Esophagus muscularis mucosa (tissue), 4 donors: ENCODE measurements around the gene TAPT1. TPM values are rescaled to one million over a fixed set of nuclear protein-coding genes. Genes with fewer than 3 reads are reported as not detected.
"Not testable (repeated sequence)": the region's sequence is repeated elsewhere in the genome, so short reads cannot be mapped to it uniquely, and the experiment has no call there.

Experiments used
- DNase-seq: peaks from one replicate; pipeline ENCODE4 v3.0.0-alpha.2; 2017; ENCODE audit errors: extremely low spot score
- H3K27ac ChIP-seq, 4 donors: fragments of 200-600 bp; sonication (generic); replicated peaks in 1 of 4; 1 replicate in 3 of 4; 2 replicates in 1 of 4; pipeline ENCODE4 v1.5.1; 2016 to 2019; ENCODE audit warnings: mild to moderate bottlenecking in 1 of 4
- H3K27me3 ChIP-seq, 4 donors: fragments of 200-600 bp; sonication (generic); one replicate each; pipeline versions ENCODE4 v1.5.1 to v1.6.0; 2016 to 2019
- H3K36me3 ChIP-seq, 4 donors: fragments of 200-600 bp; sonication (generic); one replicate each; pipeline ENCODE4 v1.5.1; 2016 to 2019
- H3K4me1 ChIP-seq, 4 donors: fragments of 200-600 bp; sonication (generic); one replicate each; pipeline ENCODE4 v1.5.1; 2016 to 2019
- H3K4me3 ChIP-seq, 4 donors: fragments of 200-600 bp; sonication (generic); 1 replicate in 2 of 4; 2 replicates in 2 of 4; pipeline ENCODE4 v1.5.1; 2016 to 2019; ENCODE audit warnings: mild to moderate bottlenecking in 4 of 4, moderate library complexity in 1 of 4
- H3K9me3 ChIP-seq, 4 donors: fragments of 200-600 bp; sonication (generic); 1 replicate in 3 of 4; 2 replicates in 1 of 4; pipeline ENCODE4 v1.5.1; 2016 to 2019
- EP300 ChIP-seq: sonication (generic); formaldehyde crosslinking; IDR thresholded peaks from one replicate; pipeline ENCODE4 v1.6.1; 2017; ENCODE audit warnings: antibody characterized with exemption
- POLR2A ChIP-seq: fragments of 450-650 bp; IDR thresholded peaks from one replicate; pipeline ENCODE4 v1.6.1; 2017; ENCODE audit warnings: antibody characterized with exemption, moderate library complexity, mild to moderate bottlenecking, low read depth
- POLR2AphosphoS5 ChIP-seq, 2 donors: sonication (generic); formaldehyde crosslinking; IDR thresholded peaks; one replicate each; pipeline ENCODE4 v1.6.1; 2017; ENCODE audit warnings: antibody characterized with exemption in 2 of 2
- WGBS: methylation state at CpG from one replicate; pipeline ENCODE4 v1.1.5; 2018; 5-methylcytosine and 5-hydroxymethylcytosine counted together
- intact Hi-C: fragments of 100-400 bp; cut with DNase I; formaldehyde crosslinking; loops from one replicate; pipeline ENCODE4 v1.15.1; 2023
- total RNA-seq, 4 donors: library from RNA; depleted of rRNA; stranded (reverse); fragments of >200 nt; gene quantifications; one replicate each; pipeline versions ENCODE4 v1.1.0 to v1.2.1, GENCODE V29; 2016
- TF ChIP-seq, protein P1 (sequence below), 3 experiments: fragments of 200-600 bp in 2 of 3; fragments of 450-650 bp in 1 of 3; sonication (generic) in 2 of 3; IDR thresholded peaks; one replicate each; pipeline ENCODE4 v1.5.1; 2017 to 2019; ENCODE audit warnings: antibody characterized with exemption in 3 of 3, mild to moderate bottlenecking in 2 of 3, moderate library complexity in 1 of 3

The TAPT1 gene
- total RNA-seq, 4 donors from 2014 or later = 18.1 to 27.4 (median 21.6) TPM

DNA sequence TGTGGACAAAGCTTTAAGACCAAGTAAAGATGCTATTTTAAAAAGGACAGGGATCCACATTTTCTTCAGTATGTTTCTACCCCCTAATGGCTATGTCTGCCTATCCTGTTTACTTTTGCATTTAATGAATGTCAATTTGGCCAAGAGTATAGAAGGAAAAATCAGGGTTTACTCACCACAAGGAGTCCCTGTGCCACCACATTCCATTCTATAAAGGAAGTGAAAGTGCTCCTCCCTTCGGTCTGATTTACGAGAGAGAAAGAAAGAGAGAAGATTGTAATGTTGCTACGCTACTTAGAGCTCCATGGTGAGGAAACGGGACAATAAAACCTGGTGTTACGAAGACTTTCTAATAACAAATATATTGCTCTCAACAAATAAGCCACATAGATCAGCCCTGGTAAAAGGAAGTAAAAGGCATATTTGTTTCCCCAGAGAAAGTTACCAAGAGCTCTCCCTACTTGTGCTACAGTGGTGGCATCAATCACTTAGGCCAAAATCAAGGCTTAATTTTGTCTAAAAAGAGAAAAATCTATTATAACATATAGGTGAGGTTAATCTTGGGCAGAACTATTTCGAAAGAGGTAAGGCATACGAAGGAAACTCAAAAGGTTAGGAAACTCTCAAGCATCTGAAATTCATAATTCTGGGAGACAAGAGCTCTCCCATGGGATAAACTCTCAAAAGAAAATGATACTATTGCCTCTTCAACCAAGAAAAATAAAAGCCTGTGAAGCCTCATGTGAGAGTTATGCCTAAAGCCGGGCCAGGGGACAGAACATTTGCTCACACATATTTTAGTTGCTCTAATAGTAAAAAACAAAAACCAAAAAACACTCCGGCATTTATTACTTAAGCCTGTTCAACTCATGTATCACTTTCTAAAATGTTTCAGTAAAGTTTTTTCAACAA, 29.5 kb downstream of the TAPT1 start:
- H3K27ac ChIP-seq = peak overlapping the region; percentile 67 to 76 (median 70)
- peaks cover 0 to 3% (median 0%) of the 10 kb centered on the region in 4 donors for H3K36me3 ChIP-seq
- H3K9me3 ChIP-seq = no peaks in the 10 kb centered on the region
- H3K4me1 ChIP-seq = peaks cover 41 to 65% (median 57%) of the 10 kb centered on the region in 4 donors
- no peaks in the 10 kb centered on the region for H3K27me3 ChIP-seq
- TF ChIP-seq, protein P1, sequence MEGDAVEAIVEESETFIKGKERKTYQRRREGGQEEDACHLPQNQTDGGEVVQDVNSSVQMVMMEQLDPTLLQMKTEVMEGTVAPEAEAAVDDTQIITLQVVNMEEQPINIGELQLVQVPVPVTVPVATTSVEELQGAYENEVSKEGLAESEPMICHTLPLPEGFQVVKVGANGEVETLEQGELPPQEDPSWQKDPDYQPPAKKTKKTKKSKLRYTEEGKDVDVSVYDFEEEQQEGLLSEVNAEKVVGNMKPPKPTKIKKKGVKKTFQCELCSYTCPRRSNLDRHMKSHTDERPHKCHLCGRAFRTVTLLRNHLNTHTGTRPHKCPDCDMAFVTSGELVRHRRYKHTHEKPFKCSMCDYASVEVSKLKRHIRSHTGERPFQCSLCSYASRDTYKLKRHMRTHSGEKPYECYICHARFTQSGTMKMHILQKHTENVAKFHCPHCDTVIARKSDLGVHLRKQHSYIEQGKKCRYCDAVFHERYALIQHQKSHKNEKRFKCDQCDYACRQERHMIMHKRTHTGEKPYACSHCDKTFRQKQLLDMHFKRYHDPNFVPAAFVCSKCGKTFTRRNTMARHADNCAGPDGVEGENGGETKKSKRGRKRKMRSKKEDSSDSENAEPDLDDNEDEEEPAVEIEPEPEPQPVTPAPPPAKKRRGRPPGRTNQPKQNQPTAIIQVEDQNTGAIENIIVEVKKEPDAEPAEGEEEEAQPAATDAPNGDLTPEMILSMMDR (IDR thresholded peaks at IDR 0.05) = peak; percentile 47 to 56 (median 50)
- TF ChIP-seq EP300 (no peak), POLR2A (no peak), POLR2AphosphoS5 (IDR thresholded peaks at IDR 0.05) (no peak)
- H3K4me3 ChIP-seq = peak overlapping the region; percentile 34 to 45 (median 42)
- 35% methylated on average over 9 of the region's 9 CpGs for WGBS
- no peak for DNase-seq
- intact Hi-C loops = loop anchor here (2.0 to 5.0 kb wide), 2 partner anchors 68 to 169 kb away; no protein-coding TSS in a partner anchor

DNA sequence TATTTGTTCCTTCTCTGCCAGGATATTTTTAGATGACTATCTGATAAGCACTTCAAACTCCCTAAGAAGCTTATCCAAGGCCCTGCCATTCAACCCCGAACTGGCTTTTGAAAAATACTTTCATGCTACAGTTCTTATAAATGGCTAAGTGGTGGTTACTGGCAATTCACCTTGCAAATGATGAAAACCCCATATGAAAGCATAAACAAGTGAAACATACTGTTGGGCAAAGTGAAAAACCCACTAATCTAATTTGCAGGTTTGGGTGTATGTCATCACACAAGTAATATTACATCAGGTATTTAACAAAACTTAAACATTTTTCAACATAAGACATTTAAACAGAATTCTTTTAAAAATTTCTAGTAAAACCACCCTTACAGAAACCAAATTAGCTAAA, 31.1 kb downstream of the TAPT1 start:
- intact Hi-C loops = loop anchor here (5.0 kb wide), 1 partner anchor 168 kb away; no protein-coding TSS in a partner anchor
- peaks cover 3 to 11% (median 10%) of the 10 kb centered on the region in 4 donors for H3K36me3 ChIP-seq
- WGBS = 79% methylated on average over 1 of the region's 1 CpG
- DNase-seq = no peak
- no peak overlapping the region for H3K4me3 ChIP-seq
- H3K4me1 ChIP-seq = peaks cover 41 to 65% (median 58%) of the 10 kb centered on the region in 4 donors
- no peak for TF ChIP-seq POLR2AphosphoS5 (IDR thresholded peaks at IDR 0.05)
- TF ChIP-seq, protein P1 (IDR thresholded peaks at IDR 0.05) = no peak
- TF ChIP-seq POLR2A = no peak
- TF ChIP-seq EP300 = no peak
- no peak overlapping the region for H3K27ac ChIP-seq
- H3K27me3 ChIP-seq = no peaks in the 10 kb centered on the region
- H3K9me3 ChIP-seq = no peaks in the 10 kb centered on the region

DNA sequence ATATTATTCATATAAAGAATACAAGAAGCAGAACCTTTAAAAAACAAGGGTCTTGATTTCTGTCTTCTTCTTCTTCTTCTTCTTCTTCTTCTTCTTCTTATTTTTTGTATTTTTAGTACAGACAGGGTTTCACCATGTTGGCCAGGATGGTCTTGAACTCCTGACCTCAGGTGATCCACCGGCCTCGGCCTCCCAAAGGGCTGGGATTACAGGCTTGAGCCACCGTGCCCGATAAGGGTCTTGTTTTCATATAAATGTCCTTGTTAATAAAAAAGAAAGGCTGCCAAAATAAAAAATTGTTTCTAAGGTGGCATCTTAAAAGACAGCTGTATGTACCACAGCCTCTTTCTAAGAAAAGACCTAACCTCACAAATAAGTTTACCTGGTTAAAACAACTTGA, 31.5 kb downstream of the TAPT1 start:
- intact Hi-C loops = loop anchor here (5.0 kb wide), 1 partner anchor 167 kb away; no protein-coding TSS in a partner anchor
- not testable (repeated sequence) for H3K27ac ChIP-seq, DNase-seq, H3K4me3 ChIP-seq, H3K9me3 ChIP-seq, H3K27me3 ChIP-seq
- WGBS = 87% methylated on average over 4 of the region's 4 CpGs
- Histone ChIP-seq H3K36me3 (peaks cover 7 to 16% (median 14%) of the 10 kb centered on the region in 4 donors), H3K4me1 (peaks cover 41 to 65% (median 58%) of the 10 kb centered on the region in 4 donors)

DNA sequence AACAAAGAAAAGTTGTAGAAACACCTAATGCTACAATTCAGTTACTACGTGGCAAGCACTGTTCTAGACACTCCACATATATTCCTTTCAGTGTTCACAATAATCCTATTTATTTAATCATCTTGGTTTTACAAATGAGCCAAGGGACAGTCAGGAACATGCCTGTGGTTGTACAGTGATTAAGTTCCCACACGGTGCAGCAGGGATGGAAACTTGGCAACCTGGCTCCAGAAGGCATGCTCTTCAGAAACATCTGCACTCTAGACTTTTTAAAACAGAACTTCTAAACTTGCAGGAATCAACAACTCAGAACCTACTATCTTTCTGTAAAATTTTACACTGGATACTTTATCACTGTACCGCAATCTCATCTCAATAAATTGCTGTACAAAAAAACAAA, 32.1 kb downstream of the TAPT1 start:
- H3K4me3 ChIP-seq = no peak overlapping the region
- peaks cover 41 to 62% (median 58%) of the 10 kb centered on the region in 4 donors for H3K4me1 ChIP-seq
- H3K27ac ChIP-seq = peak overlapping the region in 1 of 4 donors; percentile 7
- H3K36me3 ChIP-seq = peaks cover 11 to 21% (median 19%) of the 10 kb centered on the region in 4 donors
- H3K9me3 ChIP-seq = no peaks in the 10 kb centered on the region
- TF ChIP-seq POLR2A (no peak), EP300 (no peak), POLR2AphosphoS5 (IDR thresholded peaks at IDR 0.05) (no peak)
- TF ChIP-seq, protein P1 (IDR thresholded peaks at IDR 0.05) = no peak
- DNase-seq = no peak
- H3K27me3 ChIP-seq = no peaks in the 10 kb centered on the region
- 54% methylated on average over 3 of the region's 3 CpGs for WGBS
- intact Hi-C loops = no loop called here
